ENCODE measurements around the gene CYTH2. TPM values are rescaled to one million over a fixed set of nuclear protein-coding genes. Genes with fewer than 3 reads are reported as not detected.

CYTH2 gene
- polyA plus RNA-seq, 3 donors, result 21.3 to 48.2 (median 21.7) TPM

GRCh38 chr19:48454150-48454730 is 14.9 kb upstream of the CYTH2 start:
- Mint-ChIP-seq H3K27me3 (ENCODE audit: low read depth in 3 of 3) (peaks cover 0 to 1% (median 0%) of the 10 kb centered on the region in 3 donors), H3K36me3 (peaks cover 51 to 79% of the 10 kb centered on the region in 2 donors), H3K27ac (peak overlapping the region in 2 of 7 donors; percentile 2 to 15), H3K4me1 (peaks cover 3% of the 10 kb centered on the region), H3K4me3 (no peak overlapping the region), H3K9me3 (no peaks in the 10 kb centered on the region)
- Histone ChIP-seq H3K27ac (ENCODE audit: low read depth in 1 of 2, low read length in 2 of 2) (no peak overlapping the region), H4K20me1 (ENCODE audit: insufficient read depth, low read length) (peaks cover 4% of the 10 kb centered on the region), H3K4me2 (replicated peaks; ENCODE audit: extremely low read depth, low read length, poor library complexity, severe bottlenecking) (no peak overlapping the region), H3K36me3 (replicated peaks in 1 of 2; ENCODE audit: control insufficient read depth in 1 of 2, insufficient read depth in 2 of 2, low read length in 2 of 2) (peaks cover 59 to 82% of the 10 kb centered on the region in 2 donors), H3K4me1 (ENCODE audit: control insufficient read depth in 1 of 2, insufficient read depth in 2 of 2, low read length in 2 of 2) (no peaks in the 10 kb centered on the region), H2AFZ (ENCODE audit: insufficient read depth, low read depth, low read length, poor library complexity, severe bottlenecking) (no peak overlapping the region), H3K9me3 (replicated peaks in 1 of 2; ENCODE audit: control insufficient read depth in 1 of 2, insufficient read depth in 1 of 2, low read length in 2 of 2) (no peaks in the 10 kb centered on the region), H3K27me3 (ENCODE audit: control insufficient read depth in 2 of 2, insufficient read depth in 2 of 2, low read length in 2 of 2) (no peaks in the 10 kb centered on the region), H3K9ac (ENCODE audit: insufficient read depth, low read length, poor library complexity, severe bottlenecking) (no peak overlapping the region), H3K79me2 (ENCODE audit: insufficient read depth, low read length) (no peaks in the 10 kb centered on the region), H3K4me3 (replicated peaks in 1 of 3; ENCODE audit: low read depth in 2 of 3, low read length in 3 of 3) (no peak overlapping the region)
- intact Hi-C loops (cut with micrococcal nuclease), result no loop called here
- no peak for TF ChIP-seq CTCF (IDR thresholded peaks at IDR 0.05)
- 98% methylated on average over 22 of the region's 22 CpGs for WGBS (ENCODE audit: insufficient coverage)
- DNase-seq, result no peak

GRCh38 chr19:48455171-48455907 is 13.8 kb upstream of the CYTH2 start, which contains the start of gene KCNJ14:
Gene KCNJ14, plus strand, starts transcription at chr19:48455574. Its CDS starts 6,151 bp downstream, at chr19:48461725.
- Histone ChIP-seq H3K9me3 (replicated peaks in 1 of 2; ENCODE audit: control insufficient read depth in 1 of 2, insufficient read depth in 1 of 2, low read length in 2 of 2) (no peaks in the 10 kb centered on the region), H4K20me1 (ENCODE audit: insufficient read depth, low read length) (peaks cover 4% of the 10 kb centered on the region), H3K4me1 (ENCODE audit: control insufficient read depth in 1 of 2, insufficient read depth in 2 of 2, low read length in 2 of 2) (no peaks in the 10 kb centered on the region), H2AFZ (ENCODE audit: insufficient read depth, low read depth, low read length, poor library complexity, severe bottlenecking) (no peak within 1 kb of the TSS), H3K27ac (ENCODE audit: low read depth in 1 of 2, low read length in 2 of 2) (no peak within 1 kb of the TSS), H3K79me2 (ENCODE audit: insufficient read depth, low read length) (no peaks in the 10 kb centered on the region), H3K27me3 (ENCODE audit: control insufficient read depth in 2 of 2, insufficient read depth in 2 of 2, low read length in 2 of 2) (no peaks in the 10 kb centered on the region), H3K36me3 (replicated peaks in 1 of 2; ENCODE audit: control insufficient read depth in 1 of 2, insufficient read depth in 2 of 2, low read length in 2 of 2) (peaks cover 49 to 71% of the 10 kb centered on the region in 2 donors), H3K4me2 (replicated peaks; ENCODE audit: extremely low read depth, low read length, poor library complexity, severe bottlenecking) (no peak within 1 kb of the TSS), H3K4me3 (replicated peaks in 1 of 3; ENCODE audit: low read depth in 2 of 3, low read length in 3 of 3) (no peak within 1 kb of the TSS), H3K9ac (ENCODE audit: insufficient read depth, low read length, poor library complexity, severe bottlenecking) (no peak within 1 kb of the TSS)
- 98% methylated on average over 12 of the region's 16 CpGs for WGBS (ENCODE audit: insufficient coverage)
- Mint-ChIP-seq H3K27me3 (ENCODE audit: low read depth in 3 of 3) (peaks cover 0 to 1% (median 0%) of the 10 kb centered on the region in 3 donors), H3K27ac (peak within 1 kb of the TSS in 3 of 7 donors; percentile 10 to 51 (median 37)), H3K4me1 (peaks cover 3% of the 10 kb centered on the region), H3K36me3 (peaks cover 46 to 68% of the 10 kb centered on the region in 2 donors), H3K9me3 (no peaks in the 10 kb centered on the region), H3K4me3 (no peak within 1 kb of the TSS)
- no peak for DNase-seq
- intact Hi-C loops (cut with micrococcal nuclease), result no loop called here
- no peak for TF ChIP-seq CTCF (IDR thresholded peaks at IDR 0.05)
